ENCODE data around the gene TAF11L13. TPM values are rescaled to one million over a fixed set of nuclear protein-coding genes. Genes with fewer than 3 reads are reported as not detected.
"Not testable (repeated sequence)": the region's sequence is repeated elsewhere in the genome, so short reads cannot be mapped to it uniquely, and the experiment has no call there.

Gene TAF11L13
- not detected in 2 replicates for total RNA-seq

DNA sequence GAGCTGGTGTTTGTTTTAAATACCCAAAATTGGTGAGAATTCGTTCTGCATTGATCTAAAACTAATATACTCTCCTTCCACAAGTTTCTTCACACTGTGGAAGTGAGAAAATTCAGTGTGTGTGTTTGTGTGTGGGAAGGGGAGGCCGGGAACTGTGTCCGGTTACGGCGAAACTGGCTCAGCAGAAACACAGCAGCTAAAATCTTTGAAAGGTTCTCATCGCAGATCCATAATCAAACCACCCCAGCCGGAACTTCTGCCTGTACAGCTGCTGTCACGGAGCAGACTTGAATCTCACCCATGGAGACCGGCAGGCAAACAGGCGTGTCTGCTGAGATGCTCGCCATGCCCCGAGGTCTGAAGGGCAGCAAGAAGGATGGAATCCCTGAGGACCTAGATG is at the start of gene TAF11L13:
TSS of gene TAF11L13 (plus strand) at position 301 of the 400 bp plus-strand sequence.
- DNase-seq (ENCODE audit: extremely low read depth, low read depth, low spot score), result not testable (repeated sequence)

- not testable (repeated sequence) for DNase-seq (ENCODE audit: extremely low read depth, low read depth, low spot score)
Observed at GRCh38 chr5:17585658-17586057, 46.2 kb upstream of the TAF11L13 start, which contains the start of gene TAF11L7. Gene TAF11L7 (minus strand): TSS chr5:17585758.

DNA sequence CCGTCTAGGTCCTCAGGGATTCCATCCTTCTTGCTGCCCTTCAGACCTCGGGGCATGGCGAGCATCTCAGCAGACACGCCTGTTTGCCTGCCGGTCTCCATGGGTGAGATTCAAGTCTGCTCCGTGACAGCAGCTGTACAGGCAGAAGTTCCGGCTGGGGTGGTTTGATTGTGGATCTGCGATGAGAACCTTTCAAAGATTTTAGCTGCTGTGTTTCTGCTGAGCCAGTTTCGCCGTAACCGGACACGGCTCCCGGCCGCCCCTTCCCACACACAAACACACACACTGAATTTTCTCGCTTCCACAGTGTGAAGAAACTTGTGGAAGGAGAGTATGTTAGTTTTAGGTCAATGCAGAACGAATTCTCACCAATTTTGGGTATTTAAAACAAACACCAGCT is 41.0 kb upstream of the TAF11L13 start, which contains the start of gene TAF11L8:
TSS of gene TAF11L8 (minus strand) at position 101 of the 400 bp plus-strand sequence.
- not testable (repeated sequence) for DNase-seq (ENCODE audit: extremely low read depth, low read depth, low spot score)

DNA sequence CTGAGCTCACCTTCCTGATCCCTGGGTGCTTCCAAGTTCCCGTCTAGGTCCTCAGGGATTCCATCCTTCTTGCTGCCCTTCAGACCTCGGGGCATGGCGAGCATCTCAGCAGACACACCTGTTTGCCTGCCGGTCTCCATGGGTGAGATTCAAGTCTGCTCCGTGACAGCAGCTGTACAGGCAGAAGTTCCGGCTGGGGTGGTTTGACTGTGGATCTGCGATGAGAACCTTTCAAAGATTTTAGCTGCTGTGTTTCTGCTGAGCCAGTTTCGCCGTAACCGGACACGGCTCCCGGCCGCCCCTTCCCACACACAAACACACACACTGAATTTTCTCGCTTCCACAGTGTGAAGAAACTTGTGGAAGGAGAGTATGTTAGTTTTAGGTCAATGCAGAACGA is 37.6 kb upstream of the TAF11L13 start, which contains the start of gene TAF11L9:
TSS of gene TAF11L9 (minus strand) at position 140 of the 400 bp plus-strand sequence.
- DNase-seq (ENCODE audit: extremely low read depth, low read depth, low spot score), result not testable (repeated sequence)

DNA sequence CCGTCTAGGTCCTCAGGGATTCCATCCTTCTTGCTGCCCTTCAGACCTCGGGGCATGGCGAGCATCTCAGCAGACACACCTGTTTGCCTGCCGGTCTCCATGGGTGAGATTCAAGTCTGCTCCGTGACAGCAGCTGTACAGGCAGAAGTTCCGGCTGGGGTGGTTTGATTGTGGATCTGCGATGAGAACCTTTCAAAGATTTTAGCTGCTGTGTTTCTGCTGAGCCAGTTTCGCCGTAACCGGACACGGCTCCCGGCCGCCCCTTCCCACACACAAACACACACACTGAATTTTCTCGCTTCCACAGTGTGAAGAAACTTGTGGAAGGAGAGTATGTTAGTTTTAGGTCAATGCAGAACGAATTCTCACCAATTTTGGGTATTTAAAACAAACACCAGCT is 34.2 kb upstream of the TAF11L13 start, which contains the start of gene TAF11L10:
TSS of gene TAF11L10 (minus strand) at position 101 of the 400 bp plus-strand sequence.
- DNase-seq (ENCODE audit: extremely low read depth, low read depth, low spot score), result not testable (repeated sequence)

DNA sequence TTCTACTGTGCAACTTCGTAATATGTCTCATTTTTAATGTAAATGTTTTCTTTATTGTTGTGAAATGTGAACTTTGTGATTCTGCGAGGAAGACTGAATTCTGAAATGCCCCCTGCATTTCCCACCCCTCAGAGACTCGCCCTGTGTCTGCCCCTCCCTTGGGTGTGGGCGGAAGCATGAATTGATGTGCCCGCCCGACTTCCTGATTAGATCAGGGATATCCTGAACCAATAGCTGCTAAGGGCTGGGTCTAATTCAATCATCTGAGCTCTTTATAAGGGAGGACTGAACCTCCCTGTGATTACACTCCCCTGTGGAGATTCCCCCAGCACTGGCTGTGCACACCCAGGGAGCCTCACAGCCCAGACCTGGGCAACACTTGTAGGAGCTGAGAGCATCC is 28.0 kb upstream of the TAF11L13 start, which contains the start of gene TAF11L11:
TSS of gene TAF11L11 (plus strand) at position 304 of the 400 bp plus-strand sequence.
- DNase-seq (ENCODE audit: extremely low read depth, low read depth, low spot score), result not testable (repeated sequence)

GRCh38 chr5:17604951-17605350 is 26.9 kb upstream of the TAF11L13 start:
- DNase-seq (ENCODE audit: extremely low read depth, low read depth, low spot score), result no peak

DNA sequence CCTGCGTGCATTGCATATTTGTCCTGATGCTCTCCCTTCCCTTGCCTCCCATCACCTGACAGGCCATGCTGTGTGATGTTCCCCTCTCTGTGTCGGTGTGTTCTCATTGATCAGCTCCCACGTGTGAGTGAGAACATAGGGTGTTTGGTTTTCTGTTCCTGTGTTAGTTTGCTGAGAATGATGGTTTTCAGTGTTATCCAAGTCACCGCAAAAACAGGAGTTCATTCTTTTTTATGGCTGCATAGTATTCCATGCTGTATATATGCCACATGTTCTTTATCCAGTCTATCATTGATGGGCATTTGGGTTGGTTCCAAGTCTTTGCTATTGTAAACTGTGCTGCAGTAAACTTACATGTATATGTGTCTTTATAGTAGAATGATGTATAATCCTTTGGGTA is 24.4 kb upstream of the TAF11L13 start:
- not testable (repeated sequence) for DNase-seq (ENCODE audit: extremely low read depth, low read depth, low spot score)

DNA sequence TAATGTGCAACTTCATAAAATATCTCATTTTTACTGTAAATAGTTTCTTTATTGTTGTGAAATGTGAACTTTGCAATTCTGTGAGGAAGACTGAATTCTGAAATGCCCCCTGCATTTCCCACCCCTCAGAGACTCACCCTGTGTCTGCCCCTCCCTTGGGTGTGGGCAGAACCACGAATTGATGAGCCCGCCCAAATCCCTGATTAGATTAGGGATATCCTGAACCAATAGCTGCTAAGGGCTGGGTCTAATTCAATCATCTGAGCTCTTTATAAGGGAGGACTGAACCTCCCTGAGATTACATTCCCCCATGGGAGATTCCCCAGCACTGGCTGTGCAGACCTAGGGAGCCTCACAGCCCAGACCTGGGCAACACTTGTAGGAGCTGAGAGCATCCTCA is 21.8 kb upstream of the TAF11L13 start, which contains the start of gene TAF11L12:
TSS of gene TAF11L12 (plus strand) at position 301 of the 400 bp plus-strand sequence.
- not testable (repeated sequence) for DNase-seq (ENCODE audit: extremely low read depth, low read depth, low spot score)

DNA sequence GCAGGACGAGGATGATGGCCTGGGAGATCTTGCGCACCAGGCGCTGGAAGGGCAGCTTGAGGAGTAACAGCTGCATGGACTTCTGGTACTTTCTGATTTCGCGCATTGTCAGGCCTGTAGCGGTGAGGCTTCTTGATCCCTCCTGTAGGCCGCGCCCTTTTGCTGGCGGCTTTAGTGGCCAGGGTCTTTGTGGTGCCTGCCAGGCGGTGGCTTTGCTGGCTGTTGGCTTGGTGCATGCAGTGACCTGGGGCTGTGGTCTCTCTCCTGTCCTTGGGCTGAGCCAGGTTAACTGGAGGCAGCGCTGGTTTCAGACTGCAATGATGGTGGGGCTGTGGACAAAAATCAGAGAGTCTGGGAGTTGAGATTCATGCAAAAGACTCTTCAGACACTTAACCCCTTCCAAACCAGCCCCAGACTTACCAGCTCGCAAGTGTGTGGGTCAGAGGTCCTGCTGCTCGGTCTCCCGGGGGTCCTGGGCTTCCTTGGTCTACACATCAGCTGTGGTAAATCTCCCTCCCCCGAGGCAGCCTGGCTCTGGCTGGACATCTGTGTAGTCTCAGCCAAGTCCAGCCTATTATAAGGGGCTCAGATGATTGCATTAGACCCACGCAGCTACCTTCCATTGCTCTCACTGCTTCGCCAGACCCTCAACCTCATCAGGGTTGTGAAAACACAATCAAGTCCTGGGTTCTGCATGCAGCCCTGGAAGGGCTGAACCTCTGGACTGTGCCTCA is 16.8 kb upstream of the TAF11L13 start:
- DNase-seq (ENCODE audit: extremely low read depth, low read depth, low spot score), result no peak

DNA sequence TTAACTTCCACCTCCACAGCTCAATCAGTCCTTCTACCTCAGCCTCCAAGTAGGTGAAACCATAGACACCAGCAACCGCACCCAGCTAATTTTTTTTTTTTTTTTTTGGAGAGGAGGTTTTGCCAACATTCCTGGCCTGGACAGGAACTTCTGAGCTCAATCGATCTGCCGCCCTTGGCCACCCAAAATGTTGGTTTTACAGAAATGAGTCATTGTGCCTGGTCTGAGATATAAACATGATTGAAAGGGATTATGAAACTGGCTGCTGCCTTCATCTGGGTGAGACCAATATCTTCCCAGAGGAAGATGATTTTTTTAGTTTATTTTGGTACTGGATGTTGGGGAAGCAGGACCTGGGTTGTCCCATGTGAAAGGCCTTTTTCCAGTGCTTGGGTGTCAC is 12.5 kb upstream of the TAF11L13 start:
- DNase-seq (ENCODE audit: extremely low read depth, low read depth, low spot score), result no peak

GRCh38 chr5:17620627-17621026 is 11.3 kb upstream of the TAF11L13 start:
- DNase-seq (ENCODE audit: extremely low read depth, low read depth, low spot score), result no peak

DNA sequence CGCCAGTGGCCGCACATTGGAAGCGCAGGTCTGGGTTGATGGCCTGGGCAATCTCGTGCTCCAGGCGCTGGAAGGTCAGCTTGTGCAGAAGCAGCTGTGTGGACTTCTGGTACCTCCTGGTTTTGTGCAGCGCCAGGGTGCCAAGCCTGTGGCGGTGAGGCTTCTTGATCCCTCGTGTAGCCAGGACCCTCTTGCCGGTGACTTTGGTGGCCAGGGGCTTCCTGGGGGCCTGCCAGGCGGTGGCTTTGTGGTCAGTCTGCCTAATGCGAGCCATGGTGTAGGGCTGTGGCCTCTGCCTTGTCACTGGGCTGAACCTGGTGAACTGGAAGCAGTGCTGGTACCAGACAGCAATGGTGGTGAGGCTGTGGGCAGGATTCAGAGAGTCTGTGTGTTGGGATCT is 6.2 kb upstream of the TAF11L13 start:
- DNase-seq (ENCODE audit: extremely low read depth, low read depth, low spot score), result no peak

DNA sequence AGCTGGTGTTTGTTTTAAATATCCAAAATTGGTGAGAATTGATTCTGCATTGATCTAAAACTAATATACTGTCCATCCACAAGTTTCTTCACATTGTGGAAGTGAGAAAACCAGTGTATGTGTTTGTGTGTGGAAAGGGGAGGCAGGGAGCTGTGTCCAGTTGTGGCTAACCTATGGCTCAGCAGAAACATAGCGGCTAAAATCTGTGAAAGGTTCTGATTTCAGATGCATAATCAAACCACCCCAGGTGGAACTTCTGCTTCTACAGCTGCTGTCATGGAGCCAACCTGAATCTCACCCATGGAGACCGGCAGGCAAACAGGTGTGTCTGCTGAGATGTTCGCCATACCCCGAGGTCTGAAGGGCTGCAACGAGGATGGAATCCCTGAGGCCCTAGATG is 2.3 kb downstream of the TAF11L13 start, which contains the start of gene TAF11L14:
TSS of gene TAF11L14 (plus strand) at position 301 of the 400 bp plus-strand sequence.
- DNase-seq (ENCODE audit: extremely low read depth, low read depth, low spot score), result no peak

DNA sequence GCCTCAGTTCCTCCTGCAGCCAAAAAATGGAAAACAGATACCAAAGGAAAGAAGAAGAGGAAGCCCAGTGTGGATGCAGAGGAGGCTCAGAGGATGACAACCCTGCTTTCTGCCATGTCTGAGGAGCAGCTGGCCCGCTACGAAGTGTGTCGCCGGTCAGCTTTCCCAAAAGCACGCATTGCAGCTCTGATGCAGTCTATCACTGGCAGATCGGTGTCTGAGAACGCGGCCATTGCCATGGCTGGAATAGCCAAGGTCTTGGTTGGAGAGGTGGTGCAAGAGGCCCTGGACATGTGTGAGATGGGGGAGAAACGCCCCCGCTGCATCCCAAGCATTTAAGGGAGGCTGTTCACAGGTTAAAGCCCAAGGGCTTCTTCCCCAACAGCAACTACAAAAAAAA is 17.3 kb downstream of the TAF11L13 start:
- not testable (repeated sequence) for DNase-seq (ENCODE audit: extremely low read depth, low read depth, low spot score)

GRCh38 chr5:17655201-17655759 is 23.4 kb downstream of the TAF11L13 start:
- DNase-seq (ENCODE audit: extremely low read depth, low read depth, low spot score), result not testable (repeated sequence)

- DNase-seq (ENCODE audit: extremely low read depth, low read depth, low spot score), result no peak
Observed at GRCh38 chr5:17655921-17656320, 24.0 kb downstream of the TAF11L13 start.

DNA sequence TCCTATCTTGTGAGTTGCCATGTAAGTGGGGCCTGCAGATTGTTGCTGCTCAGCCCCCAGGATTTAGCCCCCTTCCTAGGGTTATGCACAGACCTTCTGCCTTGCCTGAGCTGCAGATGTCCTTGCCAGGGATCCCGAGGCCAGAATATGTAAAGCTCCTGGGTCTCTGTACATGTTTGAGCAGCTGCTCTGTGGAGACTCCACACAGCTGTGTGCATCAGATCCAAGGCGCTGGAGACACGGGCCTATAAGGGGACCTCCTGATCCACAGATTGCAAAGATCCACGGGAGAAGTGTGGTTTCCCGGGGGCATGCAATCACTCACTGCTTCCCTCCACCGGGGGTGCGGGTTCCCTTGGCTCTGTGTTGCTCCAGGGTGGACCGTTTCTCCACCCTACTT is 31.3 kb downstream of the TAF11L13 start:
- DNase-seq (ENCODE audit: extremely low read depth, low read depth, low spot score), result no peak

DNA sequence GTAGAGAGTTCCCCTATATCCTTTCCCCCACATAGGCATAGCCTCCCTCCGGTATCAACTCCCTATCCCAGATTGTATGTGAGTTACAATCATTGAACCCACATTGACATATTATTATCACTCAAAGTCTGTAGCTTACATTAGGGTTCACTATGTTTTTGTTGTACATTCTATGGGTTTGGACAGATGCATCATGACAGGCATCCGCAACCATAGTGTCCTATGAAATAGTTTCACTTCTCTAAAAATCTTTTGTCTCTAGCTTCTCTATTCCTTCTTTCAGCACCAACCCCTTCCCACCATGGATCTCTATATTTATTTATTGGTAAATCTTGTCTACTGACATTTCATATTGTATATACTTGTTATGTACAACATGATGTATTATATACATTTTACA is 33.9 kb downstream of the TAF11L13 start:
- no peak for DNase-seq (ENCODE audit: extremely low read depth, low read depth, low spot score)

- no peak for DNase-seq (ENCODE audit: extremely low read depth, low read depth, low spot score)
Observed at GRCh38 chr5:17666726-17667235, 34.9 kb downstream of the TAF11L13 start.

GRCh38 chr5:17670353-17670752 is 38.5 kb downstream of the TAF11L13 start:
- DNase-seq (ENCODE audit: extremely low read depth, low read depth, low spot score), result no peak

Measured in glomerular endothelial cell (primary cell).